Fibroblast of pulmonary artery (primary cell): ENCODE measurements around the gene TNNI3K.
A peak's percentile ranks its signal among the peaks of the same experiment; 100 is the strongest.

Experiments used
- DNase-seq: peaks from one replicate; pipeline ENCODE4 v3.0.0-alpha.2; 2010; ENCODE audit warnings: low read depth
- H3K4me3 ChIP-seq: replicated peaks from 2 replicates; pipeline ENCODE4 v1.5.1; 2011; ENCODE audit warnings: low read depth, mild to moderate bottlenecking, control low read depth, low read length, moderate library complexity
- TF ChIP-seq, protein P1 (sequence below): IDR thresholded peaks from 2 replicates; pipeline ENCODE4 v1.5.1; 2011; ENCODE audit warnings: mild to moderate bottlenecking, control low read depth, low read length, inconsistent platforms; ENCODE audit errors: missing control alignments

TNNI3K gene

DNA sequence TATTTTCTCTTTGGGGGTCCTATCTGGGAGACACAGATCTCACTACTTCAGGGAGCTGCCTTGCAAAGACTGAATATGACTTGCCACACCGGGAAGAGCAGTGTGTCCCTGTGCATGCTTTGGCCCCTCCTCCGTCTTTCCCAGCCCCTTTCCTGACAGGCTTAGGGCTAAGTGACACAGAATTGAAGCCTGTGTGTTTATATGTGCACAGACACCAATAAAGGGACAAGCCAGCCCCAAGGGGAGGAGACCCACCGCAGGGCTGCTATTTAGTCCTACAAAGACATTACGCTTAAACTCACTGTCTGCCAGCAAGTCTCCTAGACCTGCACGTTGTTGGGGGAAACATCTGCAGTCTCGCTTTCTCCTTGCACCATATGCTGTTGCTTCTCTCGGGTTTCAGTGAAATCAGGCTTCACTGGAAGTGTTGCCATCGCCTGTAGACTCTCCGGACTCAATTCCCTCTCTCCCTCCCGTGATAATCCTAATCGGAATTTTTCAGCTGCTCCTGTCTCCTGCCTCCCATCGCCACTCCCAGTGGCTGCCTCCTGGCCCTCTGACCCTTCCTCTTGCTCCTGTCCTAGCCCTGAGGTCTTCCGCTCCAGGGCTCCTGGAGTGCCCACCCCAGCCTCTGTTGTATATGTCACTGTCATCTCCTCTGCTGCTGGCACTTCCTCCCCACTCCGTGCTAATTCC lies 335.8 kb downstream of the TNNI3K start:
- no peak for DNase-seq
- no peak overlapping the region for H3K4me3 ChIP-seq
- TF ChIP-seq, protein P1, sequence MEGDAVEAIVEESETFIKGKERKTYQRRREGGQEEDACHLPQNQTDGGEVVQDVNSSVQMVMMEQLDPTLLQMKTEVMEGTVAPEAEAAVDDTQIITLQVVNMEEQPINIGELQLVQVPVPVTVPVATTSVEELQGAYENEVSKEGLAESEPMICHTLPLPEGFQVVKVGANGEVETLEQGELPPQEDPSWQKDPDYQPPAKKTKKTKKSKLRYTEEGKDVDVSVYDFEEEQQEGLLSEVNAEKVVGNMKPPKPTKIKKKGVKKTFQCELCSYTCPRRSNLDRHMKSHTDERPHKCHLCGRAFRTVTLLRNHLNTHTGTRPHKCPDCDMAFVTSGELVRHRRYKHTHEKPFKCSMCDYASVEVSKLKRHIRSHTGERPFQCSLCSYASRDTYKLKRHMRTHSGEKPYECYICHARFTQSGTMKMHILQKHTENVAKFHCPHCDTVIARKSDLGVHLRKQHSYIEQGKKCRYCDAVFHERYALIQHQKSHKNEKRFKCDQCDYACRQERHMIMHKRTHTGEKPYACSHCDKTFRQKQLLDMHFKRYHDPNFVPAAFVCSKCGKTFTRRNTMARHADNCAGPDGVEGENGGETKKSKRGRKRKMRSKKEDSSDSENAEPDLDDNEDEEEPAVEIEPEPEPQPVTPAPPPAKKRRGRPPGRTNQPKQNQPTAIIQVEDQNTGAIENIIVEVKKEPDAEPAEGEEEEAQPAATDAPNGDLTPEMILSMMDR: no peak

DNA sequence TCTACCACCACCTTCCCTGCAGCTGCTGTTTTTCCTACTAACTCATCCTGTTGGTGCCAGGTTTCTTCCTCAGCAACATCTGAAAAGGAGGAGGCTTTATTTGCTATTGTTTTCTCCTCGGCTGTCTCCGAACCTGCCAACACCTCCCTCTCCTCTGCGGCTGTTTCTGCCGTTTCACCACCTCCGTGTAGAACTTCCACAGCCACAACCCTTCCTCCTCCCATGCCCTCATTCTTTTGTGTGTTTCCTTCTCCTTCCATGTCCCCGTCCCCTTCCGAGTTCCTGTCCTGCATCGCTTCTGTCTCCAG lies 336.3 kb downstream of the TNNI3K start:
- no peak for DNase-seq
- H3K4me3 ChIP-seq: no peak overlapping the region
- TF ChIP-seq, protein P1: no peak

DNA sequence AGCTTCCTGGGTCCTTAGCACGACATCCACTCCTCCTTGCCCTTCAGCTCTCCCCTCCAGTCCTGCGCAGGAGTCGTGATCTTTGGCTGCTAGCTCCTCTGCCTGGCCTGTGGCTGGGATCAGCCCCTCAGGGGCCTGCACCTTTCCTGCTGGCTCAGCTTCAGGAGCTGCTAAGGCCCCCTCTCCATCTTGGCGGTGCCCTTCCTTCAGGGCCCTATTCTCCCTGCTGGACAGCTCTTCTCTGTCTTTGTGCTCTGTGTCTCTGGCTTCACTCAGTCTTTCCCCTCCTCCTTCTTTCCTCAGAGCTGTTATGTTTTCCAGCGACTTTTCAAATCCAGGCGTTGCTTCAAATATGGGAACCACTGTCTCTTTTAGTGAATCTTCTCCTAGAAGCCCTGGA lies 336.7 kb downstream of the TNNI3K start:
- no peak overlapping the region for H3K4me3 ChIP-seq
- DNase-seq: no peak
- TF ChIP-seq, protein P1: no peak

DNA sequence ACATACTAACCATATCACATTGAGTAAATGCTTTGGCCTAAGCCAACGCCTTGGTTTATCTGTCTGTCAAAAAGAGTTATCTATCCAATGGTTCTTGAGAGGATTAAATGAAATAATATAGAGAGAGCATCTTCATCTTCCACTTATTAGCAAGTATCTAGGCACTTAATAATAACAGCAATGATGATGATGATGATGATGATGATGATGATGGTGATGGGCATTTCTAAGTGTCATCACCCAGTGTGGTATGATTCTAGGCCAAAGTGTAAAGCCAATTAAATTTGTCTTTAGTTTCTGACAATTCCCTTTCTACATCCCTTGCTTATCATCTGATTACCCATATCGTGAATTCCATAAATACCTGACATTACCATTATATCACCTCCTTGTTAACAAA lies 342.9 kb downstream of the TNNI3K start:
- TF ChIP-seq, protein P1: no peak
- no peak for DNase-seq
- H3K4me3 ChIP-seq: no peak overlapping the region

DNA sequence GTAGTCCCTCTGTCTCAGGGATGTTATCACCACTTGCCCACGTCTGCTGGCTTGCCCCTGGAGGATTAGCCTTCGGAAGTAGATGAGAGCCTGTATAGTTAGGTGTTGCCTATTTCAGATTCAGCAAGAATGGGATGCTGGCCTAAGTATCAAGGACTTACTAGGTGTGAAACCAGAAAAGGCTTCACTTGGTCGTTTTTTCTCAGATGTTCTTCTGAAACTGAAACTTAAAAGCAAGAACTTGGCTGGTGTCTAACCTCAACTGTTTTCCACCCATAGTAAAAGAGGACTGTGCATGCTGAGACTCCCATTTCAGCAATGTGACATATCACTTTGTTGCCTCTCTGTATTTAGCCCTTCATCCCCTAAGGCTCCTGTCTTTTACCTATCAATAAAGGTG lies 344.2 kb downstream of the TNNI3K start:
- no peak for DNase-seq
- TF ChIP-seq, protein P1: no peak
- H3K4me3 ChIP-seq: no peak overlapping the region

DNA sequence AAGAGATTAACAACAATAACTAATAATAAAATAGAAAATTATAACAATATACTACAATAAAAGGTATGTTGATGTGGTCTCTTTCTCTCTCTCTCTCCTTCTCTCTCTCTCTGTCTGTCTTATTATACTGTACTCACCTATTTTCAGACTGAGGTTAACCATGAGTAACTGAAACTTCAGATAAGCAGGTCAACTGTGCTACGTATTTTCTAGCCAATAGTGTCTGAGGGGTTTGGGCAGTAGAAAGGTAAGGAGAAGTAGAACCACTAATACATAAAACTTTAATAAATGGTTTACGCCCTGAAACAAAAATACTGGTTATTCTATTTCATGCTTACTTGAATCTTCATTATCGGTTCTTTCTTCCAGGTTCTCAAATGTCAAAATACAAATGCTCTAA lies 348.2 kb downstream of the TNNI3K start:
- DNase-seq: no peak
- H3K4me3 ChIP-seq: no peak overlapping the region
- TF ChIP-seq, protein P1: no peak

DNA sequence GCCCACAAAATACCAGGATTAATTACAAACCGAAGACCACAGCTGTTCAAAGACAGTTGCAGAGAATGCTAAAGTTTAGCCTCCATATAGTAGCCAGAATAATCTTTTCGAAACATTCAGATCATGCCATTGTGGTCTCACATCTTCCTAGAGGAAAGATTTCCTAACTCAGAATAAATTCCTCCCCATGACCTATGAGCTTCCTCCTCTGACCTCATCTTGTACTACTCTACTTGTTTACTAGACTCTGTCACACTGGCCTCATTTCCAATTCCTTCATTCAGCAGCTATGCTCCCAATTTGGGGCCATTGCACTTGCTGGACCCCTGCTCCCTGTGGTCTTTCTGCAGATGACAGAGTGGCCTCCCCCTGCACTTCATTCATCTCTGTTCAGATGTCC lies 349.0 kb downstream of the TNNI3K start:
- peak; percentile 1 for DNase-seq
- H3K4me3 ChIP-seq: no peak overlapping the region
- TF ChIP-seq, protein P1: no peak
